Activated CD8-positive, alpha-beta memory T cell treated with anti-CD3 and anti-CD28 coated beads for 36 hours (primary cell): Measurements from ENCODE around the gene EXOC8. TPM values are rescaled to one million over a fixed set of nuclear protein-coding genes. Genes with fewer than 3 reads are reported as not detected.

Experiments
- CTCF ChIA-PET: fragments of 350-600 bp; sonication (Branson Sonifier 250); formaldehyde crosslinking; loops from one replicate; lab custom pipeline; 2021; ENCODE audit warnings: antibody characterized with exemption; lab: Charles Lee
- POLR2A ChIA-PET: fragments of 350-600 bp; sonication (Branson Sonifier 250); formaldehyde crosslinking; loops from one replicate; lab custom pipeline; 2021; ENCODE audit warnings: antibody characterized with exemption; lab: Charles Lee
- total RNA-seq, 2 experiments: library from RNA; stranded (reverse); gene quantifications; one replicate each; pipeline ENCODE4 v1.2.3, GENCODE V29; 2021

EXOC8 gene, protein sequence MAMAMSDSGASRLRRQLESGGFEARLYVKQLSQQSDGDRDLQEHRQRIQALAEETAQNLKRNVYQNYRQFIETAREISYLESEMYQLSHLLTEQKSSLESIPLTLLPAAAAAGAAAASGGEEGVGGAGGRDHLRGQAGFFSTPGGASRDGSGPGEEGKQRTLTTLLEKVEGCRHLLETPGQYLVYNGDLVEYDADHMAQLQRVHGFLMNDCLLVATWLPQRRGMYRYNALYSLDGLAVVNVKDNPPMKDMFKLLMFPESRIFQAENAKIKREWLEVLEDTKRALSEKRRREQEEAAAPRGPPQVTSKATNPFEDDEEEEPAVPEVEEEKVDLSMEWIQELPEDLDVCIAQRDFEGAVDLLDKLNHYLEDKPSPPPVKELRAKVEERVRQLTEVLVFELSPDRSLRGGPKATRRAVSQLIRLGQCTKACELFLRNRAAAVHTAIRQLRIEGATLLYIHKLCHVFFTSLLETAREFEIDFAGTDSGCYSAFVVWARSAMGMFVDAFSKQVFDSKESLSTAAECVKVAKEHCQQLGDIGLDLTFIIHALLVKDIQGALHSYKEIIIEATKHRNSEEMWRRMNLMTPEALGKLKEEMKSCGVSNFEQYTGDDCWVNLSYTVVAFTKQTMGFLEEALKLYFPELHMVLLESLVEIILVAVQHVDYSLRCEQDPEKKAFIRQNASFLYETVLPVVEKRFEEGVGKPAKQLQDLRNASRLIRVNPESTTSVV
- 10 to 100 TPM; 13.3 to 13.6 TPM for total RNA-seq

DNA sequence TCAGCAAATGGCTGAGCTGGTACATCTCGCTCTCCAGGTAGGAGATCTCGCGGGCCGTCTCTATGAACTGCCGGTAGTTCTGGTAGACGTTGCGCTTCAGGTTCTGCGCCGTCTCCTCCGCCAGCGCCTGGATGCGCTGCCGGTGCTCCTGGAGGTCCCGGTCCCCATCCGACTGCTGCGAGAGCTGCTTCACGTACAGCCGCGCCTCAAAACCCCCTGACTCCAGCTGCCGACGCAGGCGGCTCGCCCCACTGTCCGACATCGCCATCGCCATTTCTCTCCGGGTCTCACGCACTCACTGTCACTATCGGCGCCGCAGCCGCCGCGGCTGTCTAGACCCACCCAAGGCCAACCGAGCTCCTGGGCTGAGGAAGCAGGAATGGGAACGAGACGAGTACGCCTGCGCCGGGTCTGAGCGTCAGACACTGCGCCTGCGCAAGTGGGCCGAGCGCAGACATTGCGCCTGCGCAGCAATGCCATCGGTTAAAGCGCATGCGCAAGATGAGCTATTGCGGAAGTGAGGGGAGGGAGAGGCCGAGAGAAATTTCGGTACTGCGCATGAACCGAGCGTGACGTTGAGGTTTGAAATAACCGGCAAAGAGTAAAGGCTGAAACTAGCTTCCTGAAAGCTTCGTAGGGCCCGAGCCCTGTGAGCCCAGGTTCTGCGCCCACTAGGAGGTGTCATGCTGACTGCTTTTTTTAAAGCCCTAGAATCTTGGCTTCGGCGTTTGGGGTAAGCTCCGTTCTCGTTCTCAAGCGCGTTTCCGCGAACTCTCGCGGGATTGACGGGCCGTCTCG is at the start of gene EXOC8:
EXOC8 (minus strand) TSS at position 381 of the 798 bp plus-strand sequence; CDS start at position 274, 107 bp downstream.
- ChIA-PET CTCF (interaction anchor here (0.6 to 1.2 kb wide), 3 partner anchors 13 to 210 kb away, joined by 3 to 5 read pairs (median 3); no protein-coding TSS in a partner anchor), POLR2A (interaction anchor here (0.5 to 1.6 kb wide), 6 partner anchors 22 to 418 kb away, joined by 3 to 13 read pairs (median 3); partner anchors contain the start of gene EGLN1)

DNA sequence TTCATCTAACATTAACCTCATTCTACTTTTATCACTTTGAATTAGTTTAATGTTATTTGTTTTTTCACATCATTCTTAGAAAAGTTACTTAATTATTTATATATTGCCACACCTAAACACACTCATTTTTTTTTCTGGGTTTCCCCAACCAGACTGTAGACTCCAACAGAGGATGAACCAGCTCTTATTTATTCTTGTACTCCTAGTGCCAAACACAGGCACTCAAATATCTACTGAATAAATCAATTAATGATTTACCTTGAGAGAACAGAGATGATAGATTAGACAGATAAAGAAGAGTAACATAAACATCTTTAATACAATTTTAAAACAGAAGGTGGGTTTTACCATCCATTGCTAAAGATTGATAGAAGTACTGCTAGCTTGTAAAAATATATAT is 48.8 kb upstream of the EXOC8 start:
- ChIA-PET CTCF (no interaction called here), POLR2A (no interaction called here)

DNA sequence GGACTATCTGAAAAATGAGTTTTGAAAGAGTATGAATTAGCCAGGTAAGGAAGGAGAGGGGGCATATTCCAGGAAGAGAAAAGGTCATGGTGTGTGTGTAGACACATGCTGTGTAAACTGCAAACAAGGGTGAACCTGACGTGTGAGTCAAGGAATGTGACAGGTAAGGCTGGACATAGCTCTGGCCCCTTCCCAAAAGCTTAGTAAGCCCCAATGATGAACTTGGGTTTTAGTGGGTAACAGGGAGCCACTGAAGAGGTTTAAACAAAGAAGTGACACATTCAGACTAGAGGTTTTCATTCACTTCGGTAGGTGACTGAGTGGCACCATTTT is 47.7 kb upstream of the EXOC8 start:
- CTCF ChIA-PET: no interaction called here
- POLR2A ChIA-PET: interaction anchor here (0.5 kb wide), 2 partner anchors 17 to 43 kb away, joined by 3 to 4 read pairs; no protein-coding TSS in a partner anchor

DNA sequence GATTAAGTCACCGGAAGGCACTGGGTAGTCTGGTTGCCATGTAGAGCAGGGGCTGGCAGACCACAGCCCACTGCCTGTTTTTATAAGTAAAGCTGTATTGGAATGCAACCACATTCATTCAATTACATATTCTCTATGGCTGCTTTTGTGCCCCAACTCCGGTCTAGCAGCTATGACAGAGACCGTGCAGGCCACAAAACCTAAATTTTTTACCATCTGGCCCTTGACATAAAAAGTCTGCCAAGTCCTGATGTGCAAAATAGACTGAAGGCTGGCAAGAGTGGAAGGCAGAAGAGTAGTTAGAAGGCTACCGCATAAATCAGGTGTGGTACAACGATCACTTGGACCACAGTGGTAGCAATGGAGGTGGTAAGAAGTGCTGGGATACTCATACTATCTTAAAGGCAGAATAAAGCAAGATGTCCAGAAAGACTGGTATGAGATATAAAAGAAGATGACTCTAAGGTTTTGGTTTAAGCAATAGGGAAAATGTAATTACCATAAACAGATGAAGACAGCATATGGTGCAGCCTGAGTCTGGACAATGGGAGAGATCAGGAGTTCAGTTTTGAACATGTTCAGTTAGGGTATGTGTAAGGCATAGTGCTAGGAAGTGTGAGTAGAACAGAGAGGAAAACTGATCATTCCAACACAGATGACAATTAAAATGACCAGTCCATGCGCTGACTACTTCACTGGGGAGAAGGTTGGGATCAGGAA is 47.2 kb upstream of the EXOC8 start:
- ChIA-PET CTCF (no interaction called here), POLR2A (interaction anchor here (0.5 kb wide), 2 partner anchors 18 to 44 kb away, joined by 3 to 4 read pairs; no protein-coding TSS in a partner anchor)

DNA sequence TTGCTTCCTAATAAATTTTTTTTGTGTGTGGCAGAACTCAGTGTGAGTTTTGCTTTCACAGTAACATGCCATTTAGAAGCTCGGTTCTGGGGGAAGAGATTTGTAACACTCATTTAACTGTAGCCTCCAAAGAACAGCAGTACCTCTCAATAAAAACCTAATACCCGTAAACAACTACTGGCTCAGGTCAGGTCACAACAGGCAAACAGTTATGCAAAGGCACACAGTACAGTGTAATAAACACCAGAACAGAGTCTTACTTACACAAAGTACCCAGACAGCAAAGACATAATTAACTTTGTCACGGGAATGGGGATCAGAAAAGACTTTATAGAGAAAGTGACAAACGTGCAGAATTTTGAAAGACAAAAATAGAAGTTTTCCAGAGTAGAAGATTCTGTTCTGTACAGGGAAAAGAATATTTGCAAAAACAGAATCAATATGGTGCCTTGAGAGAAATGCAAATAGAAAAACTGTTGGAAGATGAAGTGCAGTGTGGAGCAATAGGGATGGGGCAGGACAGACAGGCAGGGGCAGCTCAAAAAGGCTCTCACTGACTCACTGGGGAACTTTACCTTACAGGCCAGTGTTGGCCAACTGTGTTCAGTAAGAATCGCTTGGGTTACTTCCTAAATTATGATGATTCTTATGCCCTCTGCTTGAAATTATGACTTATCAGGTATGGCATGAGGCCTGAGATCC is 45.7 kb upstream of the EXOC8 start:
- POLR2A ChIA-PET: no interaction called here
- CTCF ChIA-PET: interaction anchor here (0.6 kb wide), 1 partner anchor 1497 kb away, joined by 3 read pairs; no protein-coding TSS in a partner anchor

DNA sequence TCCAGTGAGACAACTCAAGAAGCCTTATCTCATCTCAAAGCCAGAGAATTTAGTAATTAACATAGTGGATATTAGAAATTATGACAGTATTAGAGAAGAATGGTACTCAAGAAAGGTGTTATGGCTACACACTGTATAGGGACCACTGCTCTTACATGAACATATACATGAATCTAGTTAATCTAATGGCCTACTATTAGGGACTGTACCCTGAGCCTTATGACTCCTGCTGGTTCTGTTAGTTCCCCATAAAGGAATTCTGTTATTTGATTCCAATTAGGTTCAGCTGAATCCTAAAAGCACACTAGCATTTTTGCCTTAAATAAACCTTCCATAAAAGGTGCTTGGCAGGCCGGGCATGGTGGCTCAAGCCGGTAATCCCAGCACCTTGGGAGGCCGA is 44.8 kb upstream of the EXOC8 start:
- ChIA-PET POLR2A (no interaction called here), CTCF (interaction anchor here (0.7 kb wide), 1 partner anchor 250 kb away, joined by 3 read pairs; no protein-coding TSS in a partner anchor)

DNA sequence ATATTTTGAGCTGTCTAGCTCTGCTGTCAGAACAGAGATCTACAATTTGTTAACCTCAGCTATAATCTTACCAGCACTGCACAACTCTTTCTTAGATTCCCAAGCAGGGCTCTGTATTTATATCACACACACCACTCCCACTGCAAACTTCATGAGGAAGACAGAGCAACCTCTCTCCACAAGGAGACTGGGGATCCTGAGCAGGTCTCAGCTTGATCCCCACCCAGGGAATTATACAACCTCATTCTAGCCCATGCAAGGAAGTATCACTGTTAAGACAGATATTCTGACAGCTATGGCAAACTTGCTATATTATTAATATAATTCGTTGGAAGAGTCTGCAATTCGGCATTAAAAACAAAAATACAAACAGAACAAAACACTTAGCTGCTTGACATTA is 44.1 kb upstream of the EXOC8 start:
- ChIA-PET POLR2A (no interaction called here), CTCF (no interaction called here)

DNA sequence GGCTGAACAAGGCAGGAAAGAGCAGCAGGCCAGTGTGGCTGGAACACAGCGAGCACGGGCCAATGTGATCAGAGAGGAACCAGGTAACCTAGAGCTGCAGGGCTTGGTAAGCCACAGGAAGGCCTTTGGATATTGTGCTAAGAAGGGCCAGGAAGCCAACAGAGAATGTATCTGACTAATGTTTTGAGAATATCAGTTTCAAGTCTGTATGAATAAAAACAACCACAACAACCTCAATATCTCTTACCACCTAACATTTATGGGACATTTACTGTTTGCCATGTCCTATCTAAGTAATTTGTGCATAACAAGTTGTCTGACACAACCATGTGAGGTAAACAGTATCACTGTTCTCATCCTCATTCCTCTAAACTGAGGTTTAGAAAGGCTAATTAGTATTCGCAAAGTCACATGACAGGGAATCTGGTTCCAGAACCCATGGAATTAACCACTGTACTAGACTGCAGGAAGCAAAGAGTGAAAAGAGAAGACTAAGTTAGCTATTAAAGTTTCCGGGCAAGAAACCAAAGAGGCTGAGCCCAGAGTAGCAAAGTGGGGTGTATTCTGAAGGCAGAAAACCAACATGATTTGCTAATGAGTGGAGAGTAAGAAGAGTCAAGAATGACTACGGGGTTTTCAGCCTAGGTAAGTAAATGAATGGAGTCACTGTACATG is 39.4 kb upstream of the EXOC8 start:
- POLR2A ChIA-PET: interaction anchor here (0.6 kb wide), 2 partner anchors 13 to 30 kb away, joined by 3 to 4 read pairs; no protein-coding TSS in a partner anchor

DNA sequence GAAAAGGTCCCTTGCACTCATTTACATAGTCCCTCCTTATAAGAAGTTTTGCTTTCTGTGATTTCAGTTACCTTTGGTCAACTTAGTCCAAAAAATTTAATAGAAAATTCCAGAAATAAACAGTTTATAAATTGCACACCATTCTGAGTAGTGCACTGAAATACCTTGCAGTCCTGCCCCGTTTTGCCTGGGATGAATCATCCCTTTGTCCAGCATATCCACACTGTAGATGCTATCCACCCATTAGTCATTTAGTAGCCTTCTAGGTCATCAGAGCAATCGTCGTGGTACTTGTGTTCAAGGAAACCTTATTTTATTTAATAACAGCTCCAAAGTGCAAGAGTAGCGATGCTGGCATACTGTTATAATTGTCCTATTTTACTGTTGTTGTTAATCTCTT is 38.4 kb upstream of the EXOC8 start:
- ChIA-PET CTCF (interaction anchor here (0.6 to 1.5 kb wide), 2 partner anchors 226 to 1744 kb away, joined by 3 to 5 read pairs; no protein-coding TSS in a partner anchor), POLR2A (interaction anchor here (0.6 kb wide), 1 partner anchor 13 kb away, joined by 4 read pairs; no protein-coding TSS in a partner anchor)

More for the DNA sequence above, 39.4 kb upstream of the EXOC8 start:
- CTCF ChIA-PET: interaction anchor here (0.6 to 1.0 kb wide), 2 partner anchors 12 to 1745 kb away, joined by 3 to 5 read pairs; no protein-coding TSS in a partner anchor

DNA sequence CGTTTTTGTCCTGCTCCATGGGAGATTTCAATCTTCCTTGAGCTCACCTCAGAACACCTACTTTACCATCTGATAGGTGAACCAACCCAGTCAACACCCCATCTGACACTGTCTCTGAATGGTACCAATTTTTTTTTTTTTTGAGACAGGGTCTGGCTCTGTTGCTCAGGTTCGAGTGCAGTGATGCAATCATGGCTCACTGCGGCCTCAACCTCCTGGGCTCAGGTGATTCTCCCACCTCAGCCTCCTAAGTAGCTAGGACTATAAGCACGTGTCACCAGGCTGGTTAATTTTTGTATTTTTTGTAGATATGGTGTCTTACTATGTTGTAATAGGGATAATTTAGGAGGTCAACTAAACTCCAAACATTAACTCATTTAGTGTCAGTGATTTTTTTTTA is 36.7 kb upstream of the EXOC8 start:
- POLR2A ChIA-PET: interaction anchor here (0.7 kb wide), 1 partner anchor 252 kb away, joined by 4 read pairs; no protein-coding TSS in a partner anchor
- CTCF ChIA-PET: interaction anchor here (0.8 to 1.5 kb wide), 2 partner anchors 228 to 483 kb away, joined by 3 to 4 read pairs; no protein-coding TSS in a partner anchor

DNA sequence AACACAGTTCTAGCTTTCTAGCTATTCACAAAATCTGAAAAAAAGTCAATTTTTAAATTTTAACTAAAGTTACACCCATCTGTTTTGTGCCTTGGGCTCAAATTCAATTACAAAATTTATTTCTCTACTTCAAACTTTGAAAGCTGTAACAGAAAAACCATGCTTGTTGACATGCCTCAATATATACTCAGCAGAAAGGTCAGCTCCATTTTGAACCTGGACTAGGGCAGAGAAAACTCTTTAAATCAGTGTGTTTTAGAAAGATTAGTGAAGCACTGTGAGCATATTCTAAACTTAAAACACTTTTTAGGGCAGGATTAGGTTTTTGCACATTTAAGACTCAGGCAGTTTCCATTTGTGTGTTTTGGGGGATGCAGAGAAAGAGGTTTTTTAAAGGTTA is 34.8 kb upstream of the EXOC8 start:
- POLR2A ChIA-PET: no interaction called here

DNA sequence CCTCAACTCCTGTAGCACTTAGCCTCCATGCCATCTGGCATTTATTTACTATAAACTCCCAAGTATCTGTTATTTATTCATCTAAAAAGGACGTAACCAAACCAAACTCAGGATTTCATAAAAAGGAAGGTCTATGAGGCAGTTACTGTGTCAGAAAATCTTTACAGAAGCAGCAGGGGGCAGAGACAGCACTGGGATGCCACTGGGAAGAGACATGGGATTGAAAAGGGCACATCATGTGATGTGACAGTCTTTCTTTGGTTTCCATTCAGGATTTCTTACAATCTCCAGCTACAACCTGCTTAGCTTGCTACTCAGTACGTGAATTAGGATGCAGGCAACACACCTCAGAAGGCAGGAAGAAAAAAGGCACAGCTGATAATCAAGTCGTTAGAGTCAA is 31.6 kb upstream of the EXOC8 start:
- ChIA-PET POLR2A (no interaction called here), CTCF (no interaction called here)

More for the DNA sequence above, 34.8 kb upstream of the EXOC8 start:
- CTCF ChIA-PET: interaction anchor here (0.6 to 1.1 kb wide), 2 partner anchors 10 to 346 kb away, joined by 3 read pairs; no protein-coding TSS in a partner anchor

DNA sequence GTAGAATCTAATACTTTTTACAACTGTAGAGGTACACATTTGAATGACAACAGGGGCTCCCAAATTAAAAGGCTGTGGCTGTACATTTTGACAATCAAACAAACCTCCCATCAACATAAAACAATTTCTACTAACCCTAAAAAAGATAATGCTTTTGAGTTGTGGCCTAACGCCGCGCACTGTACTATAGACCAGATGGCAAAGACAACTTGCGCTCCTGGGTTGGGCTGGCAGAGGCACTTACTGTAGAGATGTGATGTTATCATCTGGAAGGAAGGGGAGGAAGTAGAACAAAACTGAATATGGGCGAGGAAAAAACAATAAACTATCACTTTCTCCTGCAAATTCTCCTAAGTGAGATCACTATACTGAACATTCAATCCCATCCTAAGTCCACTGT is 26.5 kb upstream of the EXOC8 start:
- ChIA-PET POLR2A (no interaction called here), CTCF (no interaction called here)

DNA sequence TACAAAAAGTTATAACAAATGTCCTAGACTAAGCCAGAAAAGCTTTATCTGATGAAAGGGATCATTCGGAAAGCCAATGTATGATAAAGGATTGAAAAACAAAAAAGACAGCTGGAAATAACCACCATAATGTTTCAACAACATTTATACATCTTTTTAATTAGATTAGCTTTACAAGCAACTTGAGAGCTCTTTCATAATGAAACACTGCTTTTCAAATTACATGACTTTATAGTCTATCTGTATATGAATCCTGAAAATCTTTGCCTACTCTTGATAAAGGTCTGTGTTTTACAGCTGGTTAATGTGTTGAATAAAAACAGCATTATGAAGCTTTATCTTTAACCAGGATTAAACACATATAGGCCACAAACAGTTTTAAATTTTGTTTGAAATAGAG is 26.0 kb upstream of the EXOC8 start:
- ChIA-PET POLR2A (no interaction called here), CTCF (no interaction called here)

DNA sequence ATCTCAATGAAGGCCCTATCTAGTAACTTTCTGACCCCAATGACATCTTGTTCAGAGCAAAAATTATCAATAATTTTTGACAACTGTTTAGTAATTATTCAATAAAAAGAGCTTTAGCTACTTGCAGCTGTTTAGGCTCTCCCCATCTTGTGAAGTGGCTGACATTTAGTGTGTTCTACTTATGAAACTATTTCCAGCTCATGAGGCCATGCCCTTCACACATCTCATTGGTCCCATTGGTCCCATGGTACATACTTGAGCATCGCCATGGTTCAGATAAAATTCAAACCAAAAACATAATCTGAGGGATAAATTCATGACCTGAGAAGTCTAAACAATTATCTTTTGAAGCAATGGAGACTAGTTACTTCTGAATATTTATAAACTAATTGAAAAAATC is 24.7 kb upstream of the EXOC8 start:
- ChIA-PET CTCF (interaction anchor here (1.0 kb wide), 1 partner anchor 10 kb away, joined by 3 read pairs; no protein-coding TSS in a partner anchor), POLR2A (no interaction called here)

DNA sequence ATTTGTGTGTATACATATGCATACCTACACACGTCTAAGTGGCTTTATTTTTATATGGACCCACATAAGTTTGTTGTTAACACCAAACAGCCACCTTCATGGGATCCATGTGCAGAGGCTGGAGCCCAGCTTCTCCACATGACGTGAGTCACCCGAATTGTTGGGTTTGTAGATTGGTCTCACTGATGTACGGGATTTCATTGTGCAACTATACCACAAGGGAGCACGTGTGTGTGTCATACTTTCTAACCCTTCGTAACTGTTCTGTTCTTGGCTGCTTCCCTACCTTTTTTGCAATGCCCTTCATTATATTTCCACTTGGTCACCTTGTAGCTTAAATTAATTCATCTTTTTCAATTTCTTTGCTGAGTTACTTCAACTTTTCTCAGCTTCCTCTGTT is 21.5 kb upstream of the EXOC8 start:
- CTCF ChIA-PET: interaction anchor here (1.0 kb wide), 1 partner anchor 243 kb away, joined by 3 read pairs; no protein-coding TSS in a partner anchor
- POLR2A ChIA-PET: no interaction called here
